PC-3 (cell line): ENCODE data around the gene NMRAL1. TPM values are rescaled to one million over a fixed set of nuclear protein-coding genes. Genes with fewer than 3 reads are reported as not detected.

Source experiments
- ATAC-seq: fragments of 200-7000 bp; cut with Tn5 transposase; 2 replicates; pipeline ENCODE4 v1.9.1; 2020; ENCODE audit warnings: mild to moderate bottlenecking, moderate library complexity
- BruUV-seq: library from RNA; stranded (reverse); fragments of 400-500 nt; replicated peaks from 2 replicates; lab custom pipeline; 2021; lab: Mats Ljungman, UMichigan
- CTCF ChIA-PET: fragments of 300-600 bp; sonication (Branson Sonifier 250); formaldehyde crosslinking; loops from one replicate; lab custom pipeline; 2022; ENCODE audit warnings: antibody characterized with exemption; lab: Charles Lee
- POLR2A ChIA-PET: fragments of 300-600 bp; sonication (Branson Sonifier 250); formaldehyde crosslinking; loops from one replicate; lab custom pipeline; 2022; ENCODE audit warnings: antibody characterized with exemption; ENCODE audit not compliant: unreplicated experiment; lab: Charles Lee
- DNase-seq: peaks from one replicate; pipeline ENCODE4 v3.0.0-alpha.2; 2015
- H2AFZ ChIP-seq: fragments of 300-600 bp; sonication (generic); 2 replicates; pipeline ENCODE4 v1.6.0; 2016; ENCODE audit warnings: antibody characterized with exemption, low read length
- H3F3A ChIP-seq: fragments of 300-600 bp; sonication (generic); one replicate; pipeline ENCODE4 v1.6.0; 2017; ENCODE audit warnings: antibody characterized with exemption, low read length, control low read depth, mild to moderate bottlenecking; ENCODE audit not compliant: unreplicated experiment
- H3K27ac ChIP-seq: fragments of 300-600 bp; sonication (generic); 2 replicates; pipeline ENCODE4 v1.5.1; 2016; ENCODE audit warnings: mild to moderate bottlenecking, low read length
- H3K27me3 ChIP-seq: fragments of 300-600 bp; sonication (generic); 2 replicates; pipeline ENCODE4 v1.6.1; 2016; ENCODE audit warnings: low read length, mixed read lengths
- H3K36me3 ChIP-seq: fragments of 300-600 bp; sonication (generic); 2 replicates; pipeline ENCODE4 v1.6.1; 2016; ENCODE audit warnings: low read depth, mixed run types, low read length, mixed read lengths
- H3K4me1 ChIP-seq: fragments of 300-600 bp; sonication (generic); 2 replicates; pipeline ENCODE4 v1.5.1; 2016; ENCODE audit warnings: low read length; ENCODE audit not compliant: insufficient read depth
- H3K4me2 ChIP-seq: fragments of 300-600 bp; sonication (generic); 2 replicates; pipeline ENCODE4 v1.6.0; 2016; ENCODE audit warnings: low read length
- H3K4me3 ChIP-seq: fragments of 300-600 bp; sonication (generic); 2 replicates; pipeline ENCODE4 v1.5.1; 2016; ENCODE audit warnings: mild to moderate bottlenecking, low read length, mixed read lengths
- H3K79me2 ChIP-seq: fragments of 300-600 bp; sonication (generic); 2 replicates; pipeline ENCODE4 v1.6.1; 2017; ENCODE audit warnings: low read length, mixed read lengths
- H3K9ac ChIP-seq: fragments of 300-600 bp; sonication (generic); 2 replicates; pipeline ENCODE4 v1.6.0; 2016; ENCODE audit warnings: mild to moderate bottlenecking, low read length
- H3K9me2 ChIP-seq: fragments of 300-600 bp; sonication (generic); replicated peaks from 2 replicates; pipeline ENCODE4 v1.6.1; 2016; ENCODE audit warnings: mixed run types, low read length, mixed read lengths
- H3K9me3 ChIP-seq: fragments of 300-600 bp; sonication (generic); 2 replicates; pipeline ENCODE4 v1.6.1; 2016; ENCODE audit warnings: low read length, mixed read lengths
- H4K20me1 ChIP-seq: fragments of 300-600 bp; sonication (generic); 2 replicates; pipeline ENCODE4 v1.6.1; 2016; ENCODE audit warnings: low read length, mixed read lengths
- EZH2 ChIP-seq: fragments of 300-600 bp; sonication (generic); IDR thresholded peaks from one replicate; pipeline ENCODE4 v1.6.1; 2017; ENCODE audit warnings: antibody characterized with exemption, mild to moderate bottlenecking, low read length; ENCODE audit not compliant: unreplicated experiment
- EZH2phosphoT487 ChIP-seq: fragments of 300-600 bp; sonication (generic); IDR thresholded peaks from 2 replicates; pipeline ENCODE4 v1.6.1; 2018; ENCODE audit warnings: mild to moderate bottlenecking, antibody characterized with exemption, low read length, borderline replicate concordance
- intact Hi-C: fragments of 100-400 bp; cut with micrococcal nuclease; formaldehyde crosslinking; loops from 2 replicates; pipeline ENCODE4 v1.9.0; 2023
- total RNA-seq: library from RNA; depleted of rRNA; stranded (reverse); fragments of >200 nt; gene quantifications from 2 replicates; pipeline ENCODE4 v1.2.3, GENCODE V29; 2014
- TF ChIP-seq, protein P1 (sequence below): fragments of 300-600 bp; sonication (generic); conservative IDR thresholded peaks from 2 replicates; pipeline ENCODE4 v1.5.1; 2017; ENCODE audit warnings: antibody characterized with exemption, low read depth, mild to moderate bottlenecking, low read length

Gene NMRAL1
- total RNA-seq, 1 experiment from 2014 or later, result 92.6 TPM

DNA sequence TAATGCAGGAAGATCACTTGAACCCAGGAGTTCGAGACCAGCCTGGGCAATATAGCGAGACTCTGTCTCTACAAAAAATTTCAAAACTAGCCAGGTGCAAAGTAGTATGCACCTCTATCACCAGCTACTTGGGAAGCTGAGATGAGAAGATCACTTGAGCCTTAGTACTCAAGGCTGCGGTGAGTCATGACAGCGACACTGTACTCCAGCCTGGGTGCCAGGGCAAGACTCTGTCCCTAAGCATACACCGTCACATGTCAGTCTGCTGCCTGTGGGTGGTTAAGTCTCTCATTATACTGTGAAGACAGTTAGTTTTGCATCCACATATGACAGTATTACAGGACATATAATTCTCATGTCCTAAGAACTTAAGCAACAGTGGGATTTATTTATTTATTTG lies 21.8 kb downstream of the NMRAL1 start:
- Histone ChIP-seq H4K20me1 (no peaks in the 10 kb centered on the region), H2AFZ (no peak overlapping the region), H3K79me2 (no peaks in the 10 kb centered on the region), H3K9me3 (no peaks in the 10 kb centered on the region), H3K4me1 (no peaks in the 10 kb centered on the region), H3K4me2 (no peak overlapping the region), H3K4me3 (no peak overlapping the region), H3F3A (no peaks in the 10 kb centered on the region), H3K9me2 (no peaks in the 10 kb centered on the region), H3K27ac (no peak overlapping the region), H3K27me3 (no peaks in the 10 kb centered on the region), H3K9ac (no peak overlapping the region), H3K36me3 (peaks cover 16% of the 10 kb centered on the region; the same call in 1 of the 2 replicates)
- TF ChIP-seq, protein P1, sequence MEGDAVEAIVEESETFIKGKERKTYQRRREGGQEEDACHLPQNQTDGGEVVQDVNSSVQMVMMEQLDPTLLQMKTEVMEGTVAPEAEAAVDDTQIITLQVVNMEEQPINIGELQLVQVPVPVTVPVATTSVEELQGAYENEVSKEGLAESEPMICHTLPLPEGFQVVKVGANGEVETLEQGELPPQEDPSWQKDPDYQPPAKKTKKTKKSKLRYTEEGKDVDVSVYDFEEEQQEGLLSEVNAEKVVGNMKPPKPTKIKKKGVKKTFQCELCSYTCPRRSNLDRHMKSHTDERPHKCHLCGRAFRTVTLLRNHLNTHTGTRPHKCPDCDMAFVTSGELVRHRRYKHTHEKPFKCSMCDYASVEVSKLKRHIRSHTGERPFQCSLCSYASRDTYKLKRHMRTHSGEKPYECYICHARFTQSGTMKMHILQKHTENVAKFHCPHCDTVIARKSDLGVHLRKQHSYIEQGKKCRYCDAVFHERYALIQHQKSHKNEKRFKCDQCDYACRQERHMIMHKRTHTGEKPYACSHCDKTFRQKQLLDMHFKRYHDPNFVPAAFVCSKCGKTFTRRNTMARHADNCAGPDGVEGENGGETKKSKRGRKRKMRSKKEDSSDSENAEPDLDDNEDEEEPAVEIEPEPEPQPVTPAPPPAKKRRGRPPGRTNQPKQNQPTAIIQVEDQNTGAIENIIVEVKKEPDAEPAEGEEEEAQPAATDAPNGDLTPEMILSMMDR, result no peak
- TF ChIP-seq EZH2 (no peak), EZH2phosphoT487 (no peak)
- ATAC-seq, result no peak
- DNase-seq, result no peak
- intact Hi-C loops, result no loop called here
- no TSS peak for BruUV-seq
- ChIA-PET CTCF (no interaction called here), POLR2A (no interaction called here)

DNA sequence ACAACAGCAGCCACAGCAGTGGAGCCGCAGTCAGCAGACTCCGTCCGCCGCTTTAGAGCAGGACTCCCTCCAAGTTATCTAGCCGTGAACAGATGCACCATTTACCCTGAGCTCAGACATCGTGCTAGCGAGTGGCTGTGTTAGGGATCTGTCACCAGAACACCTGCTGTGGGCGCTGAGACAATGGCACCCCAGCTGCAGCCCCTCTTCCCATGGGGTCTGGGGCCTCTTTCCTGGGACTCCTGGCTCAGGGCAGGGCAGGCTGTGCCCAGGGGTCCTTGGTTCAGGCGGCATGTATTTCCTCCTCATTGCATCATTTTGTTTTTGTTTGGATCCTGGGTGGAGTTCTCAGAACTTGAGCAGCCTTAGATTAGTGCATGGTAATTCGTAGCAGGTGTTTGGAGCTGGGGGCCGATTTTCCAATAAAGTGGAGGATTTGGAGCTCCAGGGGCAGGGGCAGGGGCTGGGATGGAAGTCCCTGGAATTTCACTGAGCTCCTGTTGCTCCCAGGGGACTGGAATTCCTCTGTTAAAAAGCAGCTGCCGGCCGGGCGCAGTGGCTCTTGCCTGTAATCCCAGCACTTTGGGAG lies 23.4 kb downstream of the NMRAL1 start:
- CTCF ChIA-PET, result no interaction called here
- Histone ChIP-seq H3K4me2 (no peak overlapping the region), H3F3A (no peaks in the 10 kb centered on the region), H3K27me3 (no peaks in the 10 kb centered on the region), H2AFZ (no peak overlapping the region), H4K20me1 (no peaks in the 10 kb centered on the region), H3K4me3 (no peak overlapping the region), H3K79me2 (no peaks in the 10 kb centered on the region), H3K9ac (no peak overlapping the region), H3K27ac (no peak overlapping the region), H3K9me2 (no peaks in the 10 kb centered on the region), H3K4me1 (no peaks in the 10 kb centered on the region), H3K9me3 (no peaks in the 10 kb centered on the region), H3K36me3 (peaks cover 22% of the 10 kb centered on the region)
- POLR2A ChIA-PET, result no interaction called here
- DNase-seq (no peak), ATAC-seq (no peak)
- intact Hi-C loops, result no loop called here
- TF ChIP-seq, protein P1, result no peak
- no peak for TF ChIP-seq EZH2
- no peak for TF ChIP-seq EZH2phosphoT487
- no TSS peak for BruUV-seq

DNA sequence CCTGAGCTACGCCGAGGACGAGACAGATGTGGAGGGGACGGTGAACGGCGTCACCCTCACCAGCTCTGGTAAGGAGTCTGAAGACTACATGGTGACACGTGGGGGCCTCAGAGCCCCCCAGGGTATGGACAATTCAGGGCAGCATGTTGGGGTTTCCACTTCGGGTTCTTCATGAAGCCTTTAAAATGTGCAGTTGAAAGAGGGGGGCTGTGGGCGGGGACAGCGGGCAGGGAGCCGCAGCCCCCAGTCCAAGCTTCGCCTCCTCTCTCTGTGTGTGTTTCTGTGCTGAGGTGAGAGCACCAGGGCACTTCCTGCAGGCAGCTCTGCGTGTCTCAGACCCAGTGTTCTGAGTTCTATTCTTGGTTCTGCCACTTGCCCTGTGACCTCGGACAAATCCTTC lies 24.0 kb downstream of the NMRAL1 start:
- DNase-seq (no peak), ATAC-seq (no peak)
- BruUV-seq, result no TSS peak
- H3K27ac ChIP-seq, result no peak overlapping the region
- H3F3A ChIP-seq, result no peaks in the 10 kb centered on the region
- H3K9me2 ChIP-seq, result no peaks in the 10 kb centered on the region
- H3K9ac ChIP-seq, result no peak overlapping the region
- TF ChIP-seq, protein P1, result no peak
- TF ChIP-seq EZH2 (no peak), EZH2phosphoT487 (no peak)
- ChIA-PET POLR2A (no interaction called here), CTCF (no interaction called here)
- H3K27me3 ChIP-seq, result no peaks in the 10 kb centered on the region
- H3K36me3 ChIP-seq, result peaks cover 22% of the 10 kb centered on the region
- no peak overlapping the region for H3K4me3 ChIP-seq
- no peak overlapping the region for H2AFZ ChIP-seq
- no peaks in the 10 kb centered on the region for H3K79me2 ChIP-seq
- no peak overlapping the region for H3K4me2 ChIP-seq
- no peaks in the 10 kb centered on the region for H3K9me3 ChIP-seq
- no peaks in the 10 kb centered on the region for H4K20me1 ChIP-seq
- intact Hi-C loops, result no loop called here
- H3K4me1 ChIP-seq, result no peaks in the 10 kb centered on the region
